MM.1S (cell line): ENCODE measurements around the gene KCNB1.

Experiments used
- DNase-seq: peaks from one replicate; pipeline ENCODE4 v3.0.0-alpha.2; 2015
- H2AFZ ChIP-seq: fragments of 300-600 bp; sonication (generic); 2 replicates; pipeline ENCODE4 v1.6.0; 2016; ENCODE audit warnings: antibody characterized with exemption, low read length
- H3F3A ChIP-seq: fragments of 300-600 bp; sonication (generic); 2 replicates; pipeline ENCODE4 v1.6.1; 2016; ENCODE audit warnings: mild to moderate bottlenecking, antibody characterized with exemption, low read length, moderate library complexity, mixed read lengths; ENCODE audit not compliant: insufficient read depth
- H3K27ac ChIP-seq: fragments of 300-600 bp; sonication (generic); 2 replicates; pipeline ENCODE4 v1.5.1; 2016; ENCODE audit warnings: mild to moderate bottlenecking, low read length
- H3K27me3 ChIP-seq: fragments of 300-600 bp; sonication (generic); replicated peaks from 2 replicates; pipeline ENCODE4 v1.6.0; 2016; ENCODE audit warnings: low read length; ENCODE audit not compliant: insufficient read depth
- H3K36me3 ChIP-seq: fragments of 300-600 bp; sonication (generic); replicated peaks from 2 replicates; pipeline ENCODE4 v1.6.1; 2016; ENCODE audit warnings: mild to moderate bottlenecking, low read length, mixed read lengths; ENCODE audit not compliant: insufficient read depth
- H3K4me1 ChIP-seq: fragments of 300-600 bp; sonication (generic); 2 replicates; pipeline ENCODE4 v1.6.1; 2016; ENCODE audit warnings: low read length, mixed read lengths
- H3K4me2 ChIP-seq: fragments of 300-600 bp; sonication (generic); 2 replicates; pipeline ENCODE4 v1.6.0; 2016; ENCODE audit warnings: low read depth, low read length
- H3K4me3 ChIP-seq: fragments of 300-600 bp; sonication (generic); 2 replicates; pipeline ENCODE4 v1.5.1; 2016; ENCODE audit warnings: low read length, mixed read lengths
- H3K79me2 ChIP-seq: fragments of 300-600 bp; sonication (generic); 2 replicates; pipeline ENCODE4 v1.6.1; 2016; ENCODE audit warnings: mixed run types, low read length, mixed read lengths
- H3K9ac ChIP-seq: fragments of 300-600 bp; sonication (generic); 2 replicates; pipeline ENCODE4 v1.6.1; 2016; ENCODE audit warnings: low read length, mixed read lengths
- H3K9me2 ChIP-seq: fragments of 300-600 bp; sonication (generic); replicated peaks from 2 replicates; pipeline ENCODE4 v1.6.1; 2016; ENCODE audit warnings: mild to moderate bottlenecking, low read length, mixed read lengths; ENCODE audit not compliant: insufficient read depth
- H3K9me3 ChIP-seq: fragments of 300-600 bp; sonication (generic); replicated peaks from 2 replicates; pipeline ENCODE4 v1.6.1; 2016; ENCODE audit warnings: mild to moderate bottlenecking, low read length, mixed read lengths; ENCODE audit not compliant: insufficient read depth
- H4K20me1 ChIP-seq: fragments of 300-600 bp; sonication (generic); 2 replicates; pipeline ENCODE4 v1.6.1; 2016; ENCODE audit warnings: mild to moderate bottlenecking, low read length, moderate library complexity, mixed read lengths; ENCODE audit not compliant: insufficient read depth
- CTCF ChIP-seq: fragments of 300-600 bp; sonication (generic); IDR thresholded peaks from 2 replicates; pipeline ENCODE4 v1.5.1; 2016; ENCODE audit warnings: antibody characterized with exemption, low read length, mixed read lengths
- EZH2 ChIP-seq: fragments of 300-600 bp; sonication (generic); optimal IDR thresholded peaks from 2 replicates; pipeline ENCODE3; 2017; ENCODE audit warnings: low read depth, mild to moderate bottlenecking, antibody characterized with exemption, low read length, mixed read lengths
- EZH2phosphoT487 ChIP-seq: fragments of 300-600 bp; sonication (generic); IDR thresholded peaks from 2 replicates; pipeline ENCODE4 v1.6.1; 2018; ENCODE audit warnings: antibody characterized with exemption, low read length

Gene KCNB1

DNA sequence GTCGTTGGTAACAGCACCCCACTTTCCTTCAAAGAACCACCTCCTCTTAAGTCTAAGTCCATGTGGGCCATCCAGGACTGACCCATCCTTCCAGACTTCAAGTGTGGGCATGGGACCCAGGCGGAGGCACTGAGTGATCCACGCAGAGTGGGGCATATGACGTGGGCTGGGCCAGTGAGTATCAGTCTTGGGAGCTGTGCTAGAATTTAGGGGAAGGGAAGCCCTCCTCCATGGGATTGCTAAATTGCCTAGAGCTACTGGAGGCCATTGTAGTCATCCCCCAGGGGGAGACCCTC is 35.3 kb upstream of the KCNB1 start:
- H3K4me1 ChIP-seq: no peaks in the 10 kb centered on the region
- peaks cover 22% of the 10 kb centered on the region for H3K27me3 ChIP-seq
- H4K20me1 ChIP-seq: no peaks in the 10 kb centered on the region
- no peaks in the 10 kb centered on the region for H3K9me2 ChIP-seq
- TF ChIP-seq CTCF: no peak
- no peak for TF ChIP-seq EZH2phosphoT487
- no peak for TF ChIP-seq EZH2
- no peak overlapping the region for H3K27ac ChIP-seq
- no peaks in the 10 kb centered on the region for H3K36me3 ChIP-seq
- no peak overlapping the region for H3K4me2 ChIP-seq
- no peaks in the 10 kb centered on the region for H3K9me3 ChIP-seq
- no peaks in the 10 kb centered on the region for H3K79me2 ChIP-seq
- H3K9ac ChIP-seq: no peak overlapping the region
- DNase-seq: no peak
- H3K4me3 ChIP-seq: no peak overlapping the region
- H3F3A ChIP-seq: no peaks in the 10 kb centered on the region
- no peak overlapping the region for H2AFZ ChIP-seq

DNA sequence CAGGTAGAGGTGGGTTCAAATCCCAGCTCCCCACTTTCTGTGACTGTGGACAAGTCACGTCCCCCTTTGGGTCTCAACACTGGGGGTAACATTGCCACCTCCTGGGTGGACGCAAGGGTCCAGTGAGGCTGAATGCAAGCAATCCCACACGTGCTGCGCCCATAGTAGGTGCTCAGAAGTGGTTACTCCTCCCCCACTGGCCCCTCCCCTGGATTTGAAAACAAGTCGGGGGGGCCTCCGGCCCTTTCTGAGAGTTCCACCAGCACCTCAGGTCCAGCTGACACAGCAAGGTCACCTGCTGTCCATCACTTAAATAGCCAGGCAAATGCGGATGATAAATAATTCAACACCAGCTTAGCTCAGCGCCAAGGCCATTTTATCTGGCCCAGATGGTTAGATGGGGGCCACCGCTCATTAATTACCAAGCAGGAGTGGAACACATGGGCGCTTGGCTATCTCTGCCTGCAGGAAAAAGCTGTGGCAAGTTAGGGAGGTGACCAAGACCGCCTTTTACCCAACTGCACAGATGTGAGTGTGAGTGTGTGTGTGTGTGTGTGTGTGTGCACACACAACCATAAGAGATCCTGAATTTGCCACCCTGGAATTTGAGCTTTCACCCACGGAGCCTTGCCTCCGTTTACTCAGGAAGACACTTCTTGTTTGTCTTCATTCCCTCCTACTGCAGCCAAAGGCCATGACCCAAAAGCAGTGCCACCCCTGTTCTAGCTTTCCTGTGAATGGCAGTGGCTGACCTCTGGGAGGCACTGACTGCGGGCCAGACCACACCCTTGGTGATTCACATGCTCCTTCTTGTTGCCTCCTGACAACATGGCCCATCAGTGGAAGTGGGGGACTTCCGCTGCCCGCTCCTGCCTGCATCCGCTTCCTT is 34.7 kb upstream of the KCNB1 start:
- Histone ChIP-seq H3K9me2 (no peaks in the 10 kb centered on the region), H3K79me2 (no peaks in the 10 kb centered on the region), H3K9me3 (no peaks in the 10 kb centered on the region), H3K4me3 (no peak overlapping the region), H3F3A (no peaks in the 10 kb centered on the region), H3K27me3 (peaks cover 28% of the 10 kb centered on the region), H3K4me2 (no peak overlapping the region), H3K9ac (no peak overlapping the region), H3K36me3 (no peaks in the 10 kb centered on the region), H4K20me1 (no peaks in the 10 kb centered on the region), H2AFZ (no peak overlapping the region), H3K4me1 (no peaks in the 10 kb centered on the region), H3K27ac (no peak overlapping the region)
- TF ChIP-seq EZH2phosphoT487: no peak
- TF ChIP-seq EZH2: no peak
- TF ChIP-seq CTCF: no peak
- DNase-seq: no peak

DNA sequence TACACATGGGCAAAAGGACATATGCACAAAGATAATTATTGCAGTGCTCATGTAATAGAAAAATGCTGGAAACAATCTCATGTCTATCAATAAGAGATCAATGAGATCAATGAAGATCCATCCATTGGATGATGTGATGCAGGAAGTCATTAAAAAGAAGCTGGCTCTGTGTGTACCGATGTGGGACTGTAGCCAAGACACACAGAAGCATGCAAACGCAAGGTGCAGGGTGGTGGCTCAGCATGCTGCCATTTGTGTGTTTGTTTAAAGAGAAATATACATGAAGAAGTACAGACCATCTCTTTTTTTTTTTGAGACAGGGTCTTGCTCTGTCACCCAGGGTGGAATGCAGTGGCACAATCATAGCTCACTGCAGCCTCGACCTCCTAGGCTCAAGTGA is 33.1 kb upstream of the KCNB1 start:
- Histone ChIP-seq H3K9me2 (no peaks in the 10 kb centered on the region), H4K20me1 (no peaks in the 10 kb centered on the region), H3K4me2 (no peak overlapping the region), H3K79me2 (no peaks in the 10 kb centered on the region), H3K27ac (no peak overlapping the region), H2AFZ (no peak overlapping the region), H3K27me3 (peaks cover 40% of the 10 kb centered on the region), H3K36me3 (no peaks in the 10 kb centered on the region), H3K9me3 (no peaks in the 10 kb centered on the region), H3F3A (no peaks in the 10 kb centered on the region), H3K9ac (no peak overlapping the region), H3K4me3 (no peak overlapping the region), H3K4me1 (no peaks in the 10 kb centered on the region)
- TF ChIP-seq CTCF (no peak), EZH2phosphoT487 (no peak), EZH2 (no peak)
- no peak for DNase-seq
